Kidney (tissue), 19 donors: ENCODE data around the gene XAGE1A. TPM values are rescaled to one million over a fixed set of nuclear protein-coding genes. Genes with fewer than 3 reads are reported as not detected.
"Not testable (repeated sequence)": the region's sequence is repeated elsewhere in the genome, so short reads cannot be mapped to it uniquely, and the experiment has no call there.

Experiments used
- DNase-seq, 5 donors: peaks; one replicate each; pipeline ENCODE4 v3.0.0-alpha.2; 2013 to 2020
- FAIRE-seq: peaks from 2 replicates; lab custom pipeline; 2012; peaks lifted over from hg19 to GRCh38; lab: Jason Lieb, UNC
- H3K27ac ChIP-seq, 2 donors: one replicate each; pipeline ENCODE4 v1.7.0; 2013; ENCODE audit warnings: low read depth in 2 of 2, low read length in 2 of 2, inconsistent platforms in 1 of 2
- H3K27me3 ChIP-seq: one replicate; pipeline ENCODE4 v1.7.1; 2013; ENCODE audit warnings: low read length, inconsistent platforms; ENCODE audit not compliant: control insufficient read depth, insufficient read depth
- H3K36me3 ChIP-seq, 3 donors: one replicate each; pipeline versions ENCODE4 v1.7.0 to v1.7.1; 2013; ENCODE audit warnings: low read length in 3 of 3, control low read depth in 1 of 3, inconsistent platforms in 1 of 3; ENCODE audit not compliant: insufficient read depth in 3 of 3, control insufficient read depth in 2 of 3
- H3K4me1 ChIP-seq, 3 donors: one replicate each; pipeline versions ENCODE4 v1.7.0 to v1.7.1; 2013; ENCODE audit warnings: low read length in 3 of 3, inconsistent platforms in 1 of 3, low read depth in 1 of 3; ENCODE audit not compliant: control insufficient read depth in 2 of 3, insufficient read depth in 2 of 3
- H3K4me3 ChIP-seq, 3 donors: one replicate each; pipeline versions ENCODE4 v1.7.0 to v1.8.1; 2013; ENCODE audit warnings: low read length in 3 of 3, control low read depth in 1 of 3, inconsistent platforms in 1 of 3
- H3K9ac ChIP-seq, 3 donors: one replicate each; pipeline versions ENCODE4 v1.7.0 to v1.7.1; 2013; ENCODE audit warnings: low read length in 3 of 3, control low read depth in 1 of 3, inconsistent platforms in 1 of 3
- H3K9me3 ChIP-seq, 3 donors: one replicate each; pipeline versions ENCODE4 v1.7.0 to v1.7.1; 2013; ENCODE audit warnings: low read length in 3 of 3, control low read depth in 1 of 3, inconsistent platforms in 1 of 3; ENCODE audit not compliant: control insufficient read depth in 2 of 3, insufficient read depth in 1 of 3
- intact Hi-C: fragments of 100-400 bp; cut with DNase I; formaldehyde crosslinking; loops from one replicate; pipeline ENCODE4 v1.11.1; 2022
- long read RNA-seq, 10 donors: library from polyadenylated mRNA in 1 of 10; unstranded in 1 of 10; transcript quantifications; one replicate each; pipeline ENCODE4 v2.0.0 and lab custom pipeline, GENCODE V29; 2021 to 2026
- polyA plus RNA-seq: library from polyadenylated mRNA; stranded (reverse); fragments of 350-450 nt; fragmentation: Illumina TruSeq; extraction: RNeasy Lipid Tissue Mini Kit (QIAGEN cat#74804); gene quantifications from one replicate; pipeline ENCODE4 v1.2.3, GENCODE V29; 2014; ENCODE audit warnings: low read depth, low replicate concordance; ENCODE audit not compliant: insufficient read depth
- total RNA-seq: library from RNA; stranded (reverse); fragmentation: NEBNext Ultra II Directional; extraction: Animal tissue kit (Norgen Biotek cat#: 25700); gene quantifications from one replicate; pipeline ENCODE4 v1.2.1, GENCODE V29; 2021
- donor health status: control.
- donor health status: control.
- donor health status: DM: yes; HTN: yes; CAD: no.
- donor health status: Normal renal cell carcinoma (clear cell type).

Gene XAGE1A, protein sequence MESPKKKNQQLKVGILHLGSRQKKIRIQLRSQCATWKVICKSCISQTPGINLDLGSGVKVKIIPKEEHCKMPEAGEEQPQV
- total RNA-seq: not detected
- polyA plus RNA-seq: not detected
- long read RNA-seq, donor 1: 0 reads
- long read RNA-seq, donor 2: 0 reads
- long read RNA-seq, donor 3: 0 reads
- long read RNA-seq, donor 4: 0 reads
- long read RNA-seq, donor 5: 0 reads
- long read RNA-seq, donor 6: 0 reads
- long read RNA-seq, donor 7: 0 reads
- long read RNA-seq, donor 8: 0 reads
- long read RNA-seq, donor 9: 0 reads
- long read RNA-seq, donor 10: 0 reads

DNA sequence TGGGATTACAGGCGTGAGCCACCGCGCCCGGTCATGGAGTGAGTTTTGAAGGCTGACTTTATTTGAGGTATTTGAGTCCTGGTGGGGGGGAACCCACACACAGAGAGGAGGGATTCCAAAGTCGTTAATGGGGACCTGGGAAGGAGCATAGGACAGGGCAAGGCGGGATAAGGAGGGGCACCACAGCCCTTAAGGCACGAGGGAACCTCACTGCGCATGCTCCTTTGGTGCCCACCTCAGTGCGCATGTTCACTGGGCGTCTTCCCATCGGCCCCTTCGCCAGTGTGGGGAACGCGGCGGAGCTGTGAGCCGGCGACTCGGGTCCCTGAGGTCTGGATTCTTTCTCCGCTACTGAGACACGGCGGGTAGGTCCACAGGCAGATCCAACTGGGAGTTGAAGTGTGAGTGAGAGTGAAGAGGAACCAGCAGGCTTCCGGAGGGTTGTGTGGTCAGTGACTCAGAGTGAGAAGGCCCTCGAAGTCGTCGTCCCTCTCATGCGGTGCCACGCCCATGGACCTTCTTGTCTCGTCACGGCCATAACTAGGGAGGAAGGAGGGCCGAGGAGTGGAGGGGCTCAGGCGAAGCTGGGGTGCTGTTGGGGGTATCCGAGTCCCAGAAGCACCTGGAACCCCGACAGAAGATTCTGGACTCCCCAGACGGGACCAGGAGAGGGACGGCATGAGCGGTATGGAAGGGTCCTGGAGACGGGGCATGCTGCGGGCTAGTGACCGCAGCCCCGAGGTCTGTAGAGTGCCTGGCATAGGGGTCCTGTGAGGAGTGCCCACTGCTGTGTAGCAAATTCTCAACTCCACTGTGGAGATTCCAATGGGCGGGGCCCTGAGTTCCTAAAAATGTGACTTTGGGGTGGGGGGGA is at the start of gene XAGE1A:
XAGE1A (plus strand) TSS at position 264 of the 874 bp plus-strand sequence. CDS start 1,554 bp downstream, outside the sequence.
- H3K27me3 ChIP-seq, FAIRE-seq, H3K9me3 ChIP-seq, intact Hi-C loops, DNase-seq, H3K4me1 ChIP-seq, H3K9ac ChIP-seq, H3K27ac ChIP-seq, H3K36me3 ChIP-seq, H3K4me3 ChIP-seq: not testable (repeated sequence)

DNA sequence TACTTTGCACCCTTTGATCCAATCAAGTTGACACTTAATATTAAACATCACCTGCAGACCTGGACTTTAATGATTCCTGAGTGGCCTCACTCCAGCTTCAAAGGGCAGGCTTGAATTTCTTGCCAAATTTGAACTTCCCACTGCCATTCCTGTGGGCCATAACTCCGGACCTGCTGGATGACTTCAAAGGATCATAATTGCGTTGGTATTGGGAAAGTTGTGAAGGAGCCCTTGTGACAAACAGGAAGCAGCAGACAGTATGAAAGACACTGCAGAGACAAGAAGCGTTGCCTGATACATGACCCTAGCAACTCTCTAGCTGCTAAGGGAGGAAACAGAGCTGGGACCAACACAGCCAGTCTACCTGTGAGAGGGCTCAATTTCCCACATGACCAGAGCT is 43.6 kb upstream of the XAGE1A start:
- H3K4me3 ChIP-seq, FAIRE-seq, H3K27me3 ChIP-seq, H3K36me3 ChIP-seq, DNase-seq, H3K4me1 ChIP-seq, intact Hi-C loops, H3K27ac ChIP-seq, H3K9ac ChIP-seq, H3K9me3 ChIP-seq: not testable (repeated sequence)

DNA sequence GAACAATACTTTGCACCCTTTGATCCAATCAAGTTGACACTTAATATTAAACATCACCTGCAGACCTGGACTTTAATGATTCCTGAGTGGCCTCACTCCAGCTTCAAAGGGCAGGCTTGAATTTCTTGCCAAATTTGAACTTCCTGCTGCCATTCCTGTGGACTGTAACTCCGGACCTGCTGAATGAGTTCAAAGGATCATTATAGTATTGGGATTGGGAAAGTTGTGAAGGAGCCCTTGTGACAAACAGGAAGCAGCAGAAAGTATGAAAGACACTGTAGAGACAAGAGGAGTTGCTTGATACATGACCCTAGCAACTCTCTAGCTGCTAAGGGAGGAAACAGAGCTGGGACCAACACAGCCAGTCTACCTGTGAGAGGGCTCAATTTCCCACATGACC is 24.3 kb upstream of the XAGE1A start:
- H3K27ac ChIP-seq, H3K36me3 ChIP-seq, DNase-seq, intact Hi-C loops, H3K27me3 ChIP-seq, FAIRE-seq, H3K9me3 ChIP-seq, H3K4me1 ChIP-seq, H3K4me3 ChIP-seq, H3K9ac ChIP-seq: not testable (repeated sequence)

DNA sequence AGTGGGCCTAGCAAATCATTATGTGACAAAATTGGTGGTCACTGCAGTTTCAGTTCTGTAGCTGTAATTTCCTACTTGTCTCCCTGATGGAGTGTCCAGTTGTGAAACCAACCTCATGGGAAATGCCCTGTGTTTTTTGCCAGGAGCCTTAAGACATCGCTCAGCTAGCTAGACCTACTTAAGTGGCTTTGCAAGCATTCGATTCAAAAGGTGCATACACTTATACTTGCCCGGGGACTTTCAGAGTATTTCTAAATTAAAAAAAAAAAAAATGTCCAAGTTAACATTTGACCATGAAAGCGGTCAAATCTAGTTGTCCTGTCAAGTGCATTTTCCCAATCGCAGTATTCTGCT is 788 bp downstream of the XAGE1A start:
- H3K9ac ChIP-seq, H3K4me1 ChIP-seq, H3K9me3 ChIP-seq, H3K4me3 ChIP-seq, DNase-seq, H3K36me3 ChIP-seq, H3K27me3 ChIP-seq, intact Hi-C loops, H3K27ac ChIP-seq, FAIRE-seq: not testable (repeated sequence)

DNA sequence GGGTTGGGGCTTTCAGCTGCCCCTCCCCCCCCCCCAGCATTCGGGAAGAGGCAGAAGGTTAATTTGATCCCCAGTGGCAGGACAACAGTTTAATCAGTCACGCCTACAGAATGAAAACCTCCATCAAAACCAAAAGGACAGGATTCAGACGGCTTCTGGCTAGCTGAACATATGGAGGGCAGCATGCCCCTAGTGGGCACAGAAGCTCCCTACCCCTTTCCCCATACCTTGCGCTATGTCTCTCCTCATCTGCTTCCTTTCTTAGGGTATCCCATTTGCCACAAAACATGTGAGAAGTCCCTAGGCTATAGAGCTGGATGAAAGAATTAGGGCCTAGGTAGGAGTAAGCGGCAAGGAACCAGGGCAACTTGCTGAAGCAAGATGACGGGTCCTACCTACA is 5.8 kb downstream of the XAGE1A start:
- H3K27ac ChIP-seq, intact Hi-C loops, DNase-seq, H3K4me3 ChIP-seq, H3K9me3 ChIP-seq, H3K27me3 ChIP-seq, H3K36me3 ChIP-seq, H3K9ac ChIP-seq, H3K4me1 ChIP-seq, FAIRE-seq: not testable (repeated sequence)
